SU-DHL-6 (cell line): ENCODE measurements around the gene POLR1A.

ENCODE experiments used
- H2AFZ ChIP-seq: fragments of 200-600 bp; sonication (generic); 2 replicates; pipeline ENCODE4 v1.6.1; 2014; ENCODE audit warnings: low read depth, mild to moderate bottlenecking, moderate library complexity, mixed read lengths, antibody characterized with exemption, low read length; ENCODE audit not compliant: severe bottlenecking
- H3F3A ChIP-seq: fragments of 200-600 bp; shearing (Covaris generic); 2 replicates; pipeline ENCODE4 v1.6.0; 2016; ENCODE audit warnings: antibody characterized with exemption, mild to moderate bottlenecking; ENCODE audit not compliant: insufficient read depth
- H3K27ac ChIP-seq: fragments of 200-600 bp; sonication (generic); 2 replicates; pipeline ENCODE4 v1.5.1; 2016; ENCODE audit warnings: low read depth, mild to moderate bottlenecking, low read length, moderate library complexity, mixed read lengths
- H3K27me3 ChIP-seq: fragments of 200-600 bp; sonication (generic), shearing (Covaris generic); 2 replicates; pipeline ENCODE4 v1.6.0; 2014; ENCODE audit warnings: mild to moderate bottlenecking, low read length
- H3K36me3 ChIP-seq: fragments of 200-600 bp; sonication (generic); 2 replicates; pipeline ENCODE4 v1.6.1; 2014; ENCODE audit warnings: mild to moderate bottlenecking, low read length, mixed read lengths
- H3K4me2 ChIP-seq: fragments of 300-600, 200-600 bp; shearing (Covaris generic), sonication (generic); 2 replicates; pipeline ENCODE4 v1.6.0; 2014; ENCODE audit warnings: low read length, low read depth, mild to moderate bottlenecking; ENCODE audit not compliant: poor library complexity, severe bottlenecking
- H3K4me3 ChIP-seq: fragments of 200-600 bp; sonication (generic); 2 replicates; pipeline ENCODE4 v1.5.1; 2014; ENCODE audit warnings: antibody characterized with exemption, low read length, mild to moderate bottlenecking, mixed read lengths; ENCODE audit not compliant: insufficient read depth, poor library complexity, severe bottlenecking
- H3K79me2 ChIP-seq: fragments of 200-600 bp; sonication (generic); 2 replicates; pipeline ENCODE4 v1.6.1; 2014; ENCODE audit warnings: mild to moderate bottlenecking, low read length, moderate library complexity; ENCODE audit not compliant: insufficient read depth
- H3K9ac ChIP-seq: fragments of 200-600 bp; sonication (generic); 2 replicates; pipeline ENCODE4 v1.7.0; 2014; ENCODE audit warnings: mild to moderate bottlenecking, low read length
- H3K9me2 ChIP-seq: fragments of 200-600 bp; sonication (generic); replicated peaks from 2 replicates; pipeline ENCODE4 v1.6.1; 2014; ENCODE audit warnings: low read length; ENCODE audit not compliant: insufficient read depth
- H3K9me3 ChIP-seq: fragments of 200-600 bp; sonication (generic); 2 replicates; pipeline ENCODE4 v1.6.1; 2014; ENCODE audit warnings: low read length, mixed read lengths; ENCODE audit not compliant: insufficient read depth
- H4K20me1 ChIP-seq: fragments of 200-600 bp; sonication (generic); 2 replicates; pipeline ENCODE4 v1.6.1; 2014; ENCODE audit warnings: low read depth, mild to moderate bottlenecking, antibody characterized with exemption, low read length, moderate library complexity, mixed read lengths
- CTCF ChIP-seq: fragments of 200-600 bp; sonication (generic); IDR thresholded peaks from one replicate; pipeline ENCODE4 v1.5.1; 2017; ENCODE audit warnings: antibody characterized with exemption, mild to moderate bottlenecking, low read length, moderate library complexity; ENCODE audit not compliant: insufficient read depth, poor library complexity, severe bottlenecking
- EZH2phosphoT487 ChIP-seq: fragments of 200-600 bp; sonication (generic), shearing (Covaris generic); conservative IDR thresholded peaks from 2 replicates; pipeline ENCODE4 v1.6.1; 2018; ENCODE audit warnings: mild to moderate bottlenecking, antibody characterized with exemption, low read length, moderate library complexity, mixed read lengths

Gene POLR1A

GRCh38 chr2:86011449-86011941 is 94.2 kb downstream of the POLR1A start:
- no peak overlapping the region for H3K9ac ChIP-seq
- H3K36me3 ChIP-seq = no peaks in the 10 kb centered on the region
- TF ChIP-seq CTCF (no peak), EZH2phosphoT487 (no peak)
- H3K27ac ChIP-seq = no peak overlapping the region
- H3K4me2 ChIP-seq = no peak overlapping the region
- H4K20me1 ChIP-seq = no peaks in the 10 kb centered on the region
- no peaks in the 10 kb centered on the region for H3K27me3 ChIP-seq
- no peaks in the 10 kb centered on the region for H3F3A ChIP-seq
- H3K9me2 ChIP-seq = no peaks in the 10 kb centered on the region
- no peak overlapping the region for H3K4me3 ChIP-seq
- H3K79me2 ChIP-seq = no peaks in the 10 kb centered on the region
- no peak overlapping the region for H2AFZ ChIP-seq
- peaks cover 6% of the 10 kb centered on the region; the same call in 1 of the 2 replicates for H3K9me3 ChIP-seq

- TF ChIP-seq CTCF (no peak), EZH2phosphoT487 (no peak)
- Histone ChIP-seq H3K27me3 (no peaks in the 10 kb centered on the region), H3K9ac (no peak overlapping the region), H3K9me2 (no peaks in the 10 kb centered on the region), H3K27ac (no peak overlapping the region), H3K9me3 (peaks cover 6% of the 10 kb centered on the region; the same call in 1 of the 2 replicates), H3F3A (no peaks in the 10 kb centered on the region), H3K4me3 (no peak overlapping the region), H3K4me2 (no peak overlapping the region), H2AFZ (no peak overlapping the region), H3K79me2 (no peaks in the 10 kb centered on the region), H4K20me1 (no peaks in the 10 kb centered on the region), H3K36me3 (no peaks in the 10 kb centered on the region)
Observed at GRCh38 chr2:86010083-86010482, 95.6 kb downstream of the POLR1A start.

GRCh38 chr2:86006524-86006923 is 99.2 kb downstream of the POLR1A start:
- no peaks in the 10 kb centered on the region for H3K9me2 ChIP-seq
- H3K36me3 ChIP-seq = no peaks in the 10 kb centered on the region
- H2AFZ ChIP-seq = no peak overlapping the region
- H3K9me3 ChIP-seq = no peaks in the 10 kb centered on the region; the same call in 1 of the 2 replicates
- no peaks in the 10 kb centered on the region for H3K27me3 ChIP-seq
- no peaks in the 10 kb centered on the region for H3F3A ChIP-seq
- TF ChIP-seq EZH2phosphoT487 (no peak), CTCF (no peak)
- no peak overlapping the region for H3K27ac ChIP-seq
- H3K9ac ChIP-seq = no peak overlapping the region
- H4K20me1 ChIP-seq = no peaks in the 10 kb centered on the region
- H3K4me3 ChIP-seq = no peak overlapping the region
- H3K79me2 ChIP-seq = no peaks in the 10 kb centered on the region
- H3K4me2 ChIP-seq = no peak overlapping the region
